ENCODE data around the gene WDR47. TPM values are rescaled to one million over a fixed set of nuclear protein-coding genes. Genes with fewer than 3 reads are reported as not detected.

WDR47 gene
- total and polyA plus RNA-seq, 9 donors, result 7.3 to 21.3 (median 12.6) TPM

DNA sequence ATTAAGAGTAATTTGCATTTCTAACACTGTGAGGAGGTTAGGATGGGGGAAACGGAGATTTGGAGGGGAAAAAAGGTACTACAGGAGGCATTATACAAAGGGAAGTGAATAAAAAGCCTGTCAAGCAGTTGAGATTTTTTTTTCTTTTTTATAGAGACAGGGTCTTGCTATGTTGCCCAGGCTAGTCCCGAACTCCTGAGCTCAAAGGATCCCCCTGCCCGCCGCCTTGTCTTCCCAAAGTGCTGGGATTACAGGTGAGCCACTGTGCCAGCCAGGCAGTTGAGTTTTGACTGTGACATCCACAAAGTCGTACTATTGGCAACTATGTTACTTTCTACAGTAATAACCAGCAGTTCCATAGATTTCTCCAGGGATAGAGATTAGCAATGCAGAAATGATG lies 81.2 kb downstream of the WDR47 start:
- WGBS, 3 donors, result 94 to 97% (median 94%) methylated on average over 5 of the region's 5 CpGs
- intact Hi-C loops (cut with DNase I), result loop anchor here in 1 of 4 donors (10.0 kb wide), 1 partner anchor 154 kb away; the partner anchor contains the start of gene ELAPOR1
- Histone ChIP-seq H3K4me1 (ENCODE audit: insufficient read depth) (peaks cover 8% of the 10 kb centered on the region), H3K27me3 (no peaks in the 10 kb centered on the region), H3K4me3 (no peak overlapping the region), H3K36me3 (no peaks in the 10 kb centered on the region), H3K9me3 (no peaks in the 10 kb centered on the region), H3K27ac (no peak overlapping the region)
- no peak for DNase-seq
- TF ChIP-seq EP300 (IDR thresholded peaks at IDR 0.05), result no peak
- no peak for TF ChIP-seq POLR2A (IDR thresholded peaks at IDR 0.05)
- TF ChIP-seq, protein P1, sequence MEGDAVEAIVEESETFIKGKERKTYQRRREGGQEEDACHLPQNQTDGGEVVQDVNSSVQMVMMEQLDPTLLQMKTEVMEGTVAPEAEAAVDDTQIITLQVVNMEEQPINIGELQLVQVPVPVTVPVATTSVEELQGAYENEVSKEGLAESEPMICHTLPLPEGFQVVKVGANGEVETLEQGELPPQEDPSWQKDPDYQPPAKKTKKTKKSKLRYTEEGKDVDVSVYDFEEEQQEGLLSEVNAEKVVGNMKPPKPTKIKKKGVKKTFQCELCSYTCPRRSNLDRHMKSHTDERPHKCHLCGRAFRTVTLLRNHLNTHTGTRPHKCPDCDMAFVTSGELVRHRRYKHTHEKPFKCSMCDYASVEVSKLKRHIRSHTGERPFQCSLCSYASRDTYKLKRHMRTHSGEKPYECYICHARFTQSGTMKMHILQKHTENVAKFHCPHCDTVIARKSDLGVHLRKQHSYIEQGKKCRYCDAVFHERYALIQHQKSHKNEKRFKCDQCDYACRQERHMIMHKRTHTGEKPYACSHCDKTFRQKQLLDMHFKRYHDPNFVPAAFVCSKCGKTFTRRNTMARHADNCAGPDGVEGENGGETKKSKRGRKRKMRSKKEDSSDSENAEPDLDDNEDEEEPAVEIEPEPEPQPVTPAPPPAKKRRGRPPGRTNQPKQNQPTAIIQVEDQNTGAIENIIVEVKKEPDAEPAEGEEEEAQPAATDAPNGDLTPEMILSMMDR (IDR thresholded peaks at IDR 0.05), result no peak

DNA sequence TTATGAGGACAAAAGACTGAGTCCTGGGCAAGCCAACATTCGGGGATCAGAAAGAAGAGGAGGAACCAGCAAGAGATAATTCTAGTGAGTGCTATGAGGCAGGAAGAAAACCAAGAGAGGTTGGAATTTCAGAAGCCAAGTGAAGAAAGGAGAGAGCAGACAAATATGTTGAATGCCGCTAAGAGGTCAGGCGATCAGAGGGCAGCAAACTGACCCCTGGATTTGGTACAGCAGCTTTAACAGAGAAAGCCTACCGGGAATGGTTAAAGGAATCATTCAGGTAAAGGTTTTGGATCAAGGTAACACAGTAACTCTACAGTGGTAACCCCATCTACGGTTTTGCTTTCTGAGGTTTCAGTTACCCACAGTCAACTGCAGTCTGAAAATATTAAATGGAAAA lies 84.0 kb downstream of the WDR47 start:
- WGBS, 3 donors, result 85 to 94% (median 89%) methylated on average over 5 of the region's 5 CpGs
- Histone ChIP-seq H3K4me1 (ENCODE audit: insufficient read depth) (peaks cover 6% of the 10 kb centered on the region), H3K27me3 (no peaks in the 10 kb centered on the region), H3K4me3 (no peak overlapping the region), H3K36me3 (no peaks in the 10 kb centered on the region), H3K27ac (no peak overlapping the region), H3K9me3 (no peaks in the 10 kb centered on the region)
- intact Hi-C loops (cut with DNase I), result loop anchor here in 1 of 4 donors (10.0 kb wide), 1 partner anchor 137 kb away; the partner anchor contains the start of gene TMEM167B
- TF ChIP-seq EP300 (IDR thresholded peaks at IDR 0.05) (no peak), POLR2A (IDR thresholded peaks at IDR 0.05) (no peak)
- TF ChIP-seq, protein P1 (IDR thresholded peaks at IDR 0.05), result no peak
- no peak for DNase-seq

DNA sequence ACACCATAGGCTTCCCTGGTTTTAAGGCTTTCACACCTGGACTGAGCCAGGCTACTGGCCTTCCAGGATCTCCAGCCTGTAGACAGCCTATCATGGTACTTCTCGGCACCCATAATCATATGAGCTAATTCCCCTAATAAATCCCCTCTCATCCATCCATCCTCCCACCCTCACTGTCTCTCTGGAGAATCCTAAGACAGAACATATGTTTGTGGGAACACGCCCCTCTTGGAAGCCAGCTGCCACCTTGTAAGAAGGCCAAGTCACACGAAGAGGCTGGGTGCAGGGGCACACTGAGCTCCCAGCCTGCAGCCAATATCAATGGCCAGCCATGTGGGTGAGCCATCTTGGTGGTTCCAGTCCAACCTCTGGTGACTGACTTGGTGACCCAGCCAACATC lies 86.0 kb downstream of the WDR47 start:
- Histone ChIP-seq H3K27ac (no peak overlapping the region), H3K36me3 (no peaks in the 10 kb centered on the region), H3K4me1 (ENCODE audit: insufficient read depth) (no peaks in the 10 kb centered on the region), H3K4me3 (no peak overlapping the region), H3K9me3 (no peaks in the 10 kb centered on the region), H3K27me3 (no peaks in the 10 kb centered on the region)
- intact Hi-C loops (cut with DNase I), result loop anchor here in 1 of 4 donors (10.0 kb wide), 1 partner anchor 139 kb away; the partner anchor contains the start of gene TMEM167B
- TF ChIP-seq EP300 (IDR thresholded peaks at IDR 0.05), result no peak
- TF ChIP-seq, protein P1 (IDR thresholded peaks at IDR 0.05), result no peak
- TF ChIP-seq POLR2A (IDR thresholded peaks at IDR 0.05), result no peak
- DNase-seq, result no peak
- 73 to 78% (median 73%) methylated on average over 3 of the region's 3 CpGs for WGBS, 3 donors

DNA sequence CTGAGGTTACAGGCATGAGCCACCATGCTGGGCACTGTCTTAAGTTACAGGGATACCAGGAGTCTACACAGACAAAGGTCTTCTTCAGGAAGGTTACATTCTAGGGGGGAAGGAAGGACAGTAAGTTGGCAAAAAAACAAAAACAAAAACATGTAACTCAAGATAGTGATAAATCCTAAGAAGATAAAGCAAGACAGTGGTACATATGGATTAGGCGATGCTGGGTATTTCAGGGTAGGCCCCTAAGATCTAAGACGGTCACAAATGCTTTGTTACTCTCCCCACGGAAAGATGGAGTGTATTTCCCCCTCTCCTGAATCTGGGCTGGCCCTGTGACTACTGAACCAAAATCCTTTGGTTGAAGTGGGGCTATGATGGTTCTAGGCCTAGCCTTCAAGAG lies 86.8 kb downstream of the WDR47 start:
- Histone ChIP-seq H3K27me3 (no peaks in the 10 kb centered on the region), H3K9me3 (no peaks in the 10 kb centered on the region), H3K27ac (no peak overlapping the region), H3K4me1 (ENCODE audit: insufficient read depth) (no peaks in the 10 kb centered on the region), H3K36me3 (no peaks in the 10 kb centered on the region), H3K4me3 (no peak overlapping the region)
- no peak for TF ChIP-seq EP300 (IDR thresholded peaks at IDR 0.05)
- TF ChIP-seq POLR2A (IDR thresholded peaks at IDR 0.05), result no peak
- TF ChIP-seq, protein P1 (IDR thresholded peaks at IDR 0.05), result no peak
- intact Hi-C loops (cut with DNase I), result loop anchor here in 1 of 4 donors (10.0 kb wide), 1 partner anchor 140 kb away; the partner anchor contains the start of gene TMEM167B
- DNase-seq, result no peak
- 97% methylated on average over 3 of the region's 3 CpGs for WGBS, 3 donors

Data from ovary (tissue), 9 donors.